Measurements from ENCODE around the gene MRPL4. TPM values are rescaled to one million over a fixed set of nuclear protein-coding genes. Genes with fewer than 3 reads are reported as not detected.
A peak's percentile ranks its signal among the peaks of the same experiment; 100 is the strongest.

MRPL4 gene
- total and polyA plus RNA-seq, 2 of the 13 experiments (the other 11 are each of a cell fraction or from before 2014, with no cell fraction given) = 40.6 to 42.5 TPM

DNA sequence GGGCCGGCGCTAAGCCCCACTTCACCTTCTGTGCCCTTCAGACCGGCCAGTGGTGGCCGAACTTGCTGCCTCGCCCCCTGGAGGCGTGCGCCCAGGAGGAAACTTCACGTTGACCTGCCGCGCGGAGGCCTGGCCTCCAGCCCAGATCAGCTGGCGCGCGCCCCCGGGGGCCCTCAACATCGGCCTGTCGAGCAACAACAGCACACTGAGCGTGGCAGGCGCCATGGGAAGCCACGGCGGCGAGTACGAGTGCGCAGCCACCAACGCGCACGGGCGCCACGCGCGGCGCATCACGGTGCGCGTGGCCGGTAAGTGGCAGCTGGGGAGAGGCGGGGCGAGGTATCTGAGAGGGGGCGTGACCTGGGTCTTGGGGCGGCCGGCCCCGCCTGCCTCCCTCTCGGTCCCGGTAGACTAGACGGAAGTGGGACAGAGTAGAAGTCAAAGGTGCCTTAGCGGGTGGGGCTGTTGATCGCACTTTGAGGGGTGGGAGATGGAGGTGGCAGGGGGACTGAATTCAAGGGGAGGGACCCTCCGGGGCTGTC is 43.4 kb downstream of the MRPL4 start (continued):
- TF ChIP-seq, protein P1, sequence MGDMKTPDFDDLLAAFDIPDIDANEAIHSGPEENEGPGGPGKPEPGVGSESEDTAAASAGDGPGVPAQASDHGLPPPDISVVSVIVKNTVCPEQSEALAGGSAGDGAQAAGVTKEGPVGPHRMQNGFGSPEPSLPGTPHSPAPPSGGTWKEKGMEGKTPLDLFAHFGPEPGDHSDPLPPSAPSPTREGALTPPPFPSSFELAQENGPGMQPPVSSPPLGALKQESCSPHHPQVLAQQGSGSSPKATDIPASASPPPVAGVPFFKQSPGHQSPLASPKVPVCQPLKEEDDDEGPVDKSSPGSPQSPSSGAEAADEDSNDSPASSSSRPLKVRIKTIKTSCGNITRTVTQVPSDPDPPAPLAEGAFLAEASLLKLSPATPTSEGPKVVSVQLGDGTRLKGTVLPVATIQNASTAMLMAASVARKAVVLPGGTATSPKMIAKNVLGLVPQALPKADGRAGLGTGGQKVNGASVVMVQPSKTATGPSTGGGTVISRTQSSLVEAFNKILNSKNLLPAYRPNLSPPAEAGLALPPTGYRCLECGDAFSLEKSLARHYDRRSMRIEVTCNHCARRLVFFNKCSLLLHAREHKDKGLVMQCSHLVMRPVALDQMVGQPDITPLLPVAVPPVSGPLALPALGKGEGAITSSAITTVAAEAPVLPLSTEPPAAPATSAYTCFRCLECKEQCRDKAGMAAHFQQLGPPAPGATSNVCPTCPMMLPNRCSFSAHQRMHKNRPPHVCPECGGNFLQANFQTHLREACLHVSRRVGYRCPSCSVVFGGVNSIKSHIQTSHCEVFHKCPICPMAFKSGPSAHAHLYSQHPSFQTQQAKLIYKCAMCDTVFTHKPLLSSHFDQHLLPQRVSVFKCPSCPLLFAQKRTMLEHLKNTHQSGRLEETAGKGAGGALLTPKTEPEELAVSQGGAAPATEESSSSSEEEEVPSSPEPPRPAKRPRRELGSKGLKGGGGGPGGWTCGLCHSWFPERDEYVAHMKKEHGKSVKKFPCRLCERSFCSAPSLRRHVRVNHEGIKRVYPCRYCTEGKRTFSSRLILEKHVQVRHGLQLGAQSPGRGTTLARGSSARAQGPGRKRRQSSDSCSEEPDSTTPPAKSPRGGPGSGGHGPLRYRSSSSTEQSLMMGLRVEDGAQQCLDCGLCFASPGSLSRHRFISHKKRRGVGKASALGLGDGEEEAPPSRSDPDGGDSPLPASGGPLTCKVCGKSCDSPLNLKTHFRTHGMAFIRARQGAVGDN (CRISPR knock-in tag; IDR thresholded peaks at IDR 0.05) = peak; percentile 60; the same call in 1 of the 2 replicates
- TF ChIP-seq ZNF276 (CRISPR knock-in tag; IDR thresholded peaks at IDR 0.05; ENCODE audit: low read depth) = no peak
- TF ChIP-seq PHF8 (CRISPR knock-in tag; IDR thresholded peaks at IDR 0.05) = no peak
- no peak for TF ChIP-seq MIXL1 (CRISPR knock-in tag; IDR thresholded peaks at IDR 0.05)
- no peak for TF ChIP-seq ZNF292 (CRISPR knock-in tag; IDR thresholded peaks at IDR 0.05; ENCODE audit: borderline replicate concordance, low read depth)
- no peak for TF ChIP-seq TRIM24 (CRISPR knock-in tag; IDR thresholded peaks at IDR 0.05)
- no peak for TF ChIP-seq ZNF709 (CRISPR knock-in tag; IDR thresholded peaks at IDR 0.05)
- TF ChIP-seq MIER3 (CRISPR knock-in tag; IDR thresholded peaks at IDR 0.05; ENCODE audit: borderline replicate concordance) = no peak
- no peak for TF ChIP-seq CBX1 (IDR thresholded peaks at IDR 0.05; ENCODE audit: low read depth)
- no peak for TF ChIP-seq MBD4 (IDR thresholded peaks at IDR 0.05; ENCODE audit: borderline replicate concordance, low read length)
- TF ChIP-seq PHF5A (CRISPR knock-in tag; IDR thresholded peaks at IDR 0.05; ENCODE audit: low read depth, unreplicated experiment) = no peak
- TF ChIP-seq NPAS2 (CRISPR knock-in tag; IDR thresholded peaks at IDR 0.05; ENCODE audit: borderline replicate concordance) = no peak
- TF ChIP-seq ESRRA (CRISPR knock-in tag; IDR thresholded peaks at IDR 0.05; ENCODE audit: low read depth) = no peak
- TF ChIP-seq NFIC (IDR thresholded peaks at IDR 0.05; ENCODE audit: low read length) = no peak
- no peak for TF ChIP-seq SP5 (CRISPR knock-in tag; IDR thresholded peaks at IDR 0.05; ENCODE audit: borderline replicate concordance, low read depth)
- no peak for TF ChIP-seq ZNF839 (CRISPR knock-in tag; IDR thresholded peaks at IDR 0.05; ENCODE audit: borderline replicate concordance)
- TF ChIP-seq FLYWCH1 (CRISPR knock-in tag; IDR thresholded peaks at IDR 0.05) = no peak
- no peak for TF ChIP-seq ZNF703 (CRISPR knock-in tag; IDR thresholded peaks at IDR 0.05; ENCODE audit: borderline replicate concordance)
- no peak for TF ChIP-seq TSC22D2 (CRISPR knock-in tag; IDR thresholded peaks at IDR 0.05; ENCODE audit: borderline replicate concordance)
- TF ChIP-seq KLF13 (CRISPR knock-in tag; IDR thresholded peaks at IDR 0.05) = no peak
- 0 out of 2 replicates have a peak, but pooled peaks have one; percentile 14 for TF ChIP-seq YEATS2 (CRISPR knock-in tag; IDR thresholded peaks at IDR 0.05; ENCODE audit: borderline replicate concordance)
- TF ChIP-seq TARDBP (CRISPR knock-in tag; IDR thresholded peaks at IDR 0.05) = no peak
- TF ChIP-seq MXI1 (IDR thresholded peaks at IDR 0.05; ENCODE audit: borderline replicate concordance, low read depth, low read length) = 0 out of 3 replicates have a peak, but pooled peaks have one; percentile 30

All from HepG2 (cell line).